Measurements from ENCODE around the gene PHACTR3. TPM values are rescaled to one million over a fixed set of nuclear protein-coding genes. Genes with fewer than 3 reads are reported as not detected.

The PHACTR3 gene
- total RNA-seq, 4 donors from 2014 or later: 5.4 to 15.9 (median 10.0) TPM

DNA sequence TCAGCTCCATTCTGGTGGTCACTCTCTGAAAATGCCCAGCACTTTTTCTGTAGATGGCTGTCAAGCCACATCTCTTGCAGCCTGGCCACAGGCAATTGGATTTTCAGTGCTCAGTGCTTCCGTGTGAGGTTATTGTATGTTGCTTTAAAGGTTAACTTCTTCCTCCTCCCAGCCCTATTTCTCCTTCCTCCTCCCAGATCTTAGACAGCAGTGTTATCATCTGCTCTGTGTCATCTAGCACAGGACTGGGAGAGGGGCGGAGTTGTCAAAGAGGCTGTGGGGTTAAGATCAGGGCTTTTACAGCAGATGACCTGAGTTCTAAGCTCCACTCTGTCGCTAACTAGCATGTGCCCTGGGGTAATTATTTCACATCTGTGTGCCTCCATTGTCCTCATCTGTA lies 129.0 kb downstream of the PHACTR3 start:
- no peaks in the 10 kb centered on the region for H3K4me1 ChIP-seq
- no peaks in the 10 kb centered on the region for H3K9me3 ChIP-seq
- 42 to 46% methylated on average over 3 of the region's 3 CpGs for WGBS, 2 donors
- H3K27me3 ChIP-seq: peaks cover 0 to 4% of the 10 kb centered on the region in 2 donors
- H3K27ac ChIP-seq: no peak overlapping the region
- TF ChIP-seq POLR2A (IDR thresholded peaks at IDR 0.05) (no peak), EP300 (IDR thresholded peaks at IDR 0.05) (no peak)
- TF ChIP-seq, protein P1, sequence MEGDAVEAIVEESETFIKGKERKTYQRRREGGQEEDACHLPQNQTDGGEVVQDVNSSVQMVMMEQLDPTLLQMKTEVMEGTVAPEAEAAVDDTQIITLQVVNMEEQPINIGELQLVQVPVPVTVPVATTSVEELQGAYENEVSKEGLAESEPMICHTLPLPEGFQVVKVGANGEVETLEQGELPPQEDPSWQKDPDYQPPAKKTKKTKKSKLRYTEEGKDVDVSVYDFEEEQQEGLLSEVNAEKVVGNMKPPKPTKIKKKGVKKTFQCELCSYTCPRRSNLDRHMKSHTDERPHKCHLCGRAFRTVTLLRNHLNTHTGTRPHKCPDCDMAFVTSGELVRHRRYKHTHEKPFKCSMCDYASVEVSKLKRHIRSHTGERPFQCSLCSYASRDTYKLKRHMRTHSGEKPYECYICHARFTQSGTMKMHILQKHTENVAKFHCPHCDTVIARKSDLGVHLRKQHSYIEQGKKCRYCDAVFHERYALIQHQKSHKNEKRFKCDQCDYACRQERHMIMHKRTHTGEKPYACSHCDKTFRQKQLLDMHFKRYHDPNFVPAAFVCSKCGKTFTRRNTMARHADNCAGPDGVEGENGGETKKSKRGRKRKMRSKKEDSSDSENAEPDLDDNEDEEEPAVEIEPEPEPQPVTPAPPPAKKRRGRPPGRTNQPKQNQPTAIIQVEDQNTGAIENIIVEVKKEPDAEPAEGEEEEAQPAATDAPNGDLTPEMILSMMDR (IDR thresholded peaks at IDR 0.05): no peak
- DNase-seq (ENCODE audit: low spot score in 2 of 2): no peak
- no peak overlapping the region for H3K4me3 ChIP-seq
- H3K36me3 ChIP-seq: no peaks in the 10 kb centered on the region

DNA sequence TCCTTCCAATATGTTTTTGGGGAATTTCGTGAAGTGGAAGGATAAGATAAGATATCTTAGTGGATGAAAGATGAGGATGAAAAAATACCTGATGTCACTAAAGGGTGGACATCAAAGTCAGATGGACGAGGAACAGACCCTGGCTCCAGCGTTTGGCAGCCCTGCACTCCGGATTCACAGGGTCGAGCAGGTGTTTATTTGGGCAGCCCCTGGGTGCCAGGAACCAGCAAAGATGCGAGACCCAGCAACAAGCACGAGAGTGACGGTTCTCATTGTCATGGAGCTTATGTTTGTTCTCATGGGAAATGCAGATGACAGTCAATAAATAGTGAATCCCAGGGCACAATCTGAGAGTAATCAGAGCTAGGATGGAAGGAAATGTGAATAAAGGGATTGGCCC lies 131.1 kb downstream of the PHACTR3 start:
- TF ChIP-seq, protein P1 (IDR thresholded peaks at IDR 0.05): no peak
- TF ChIP-seq EP300 (IDR thresholded peaks at IDR 0.05) (no peak), POLR2A (IDR thresholded peaks at IDR 0.05) (no peak)
- 64 to 66% methylated on average over 8 of the region's 8 CpGs for WGBS, 2 donors
- DNase-seq (ENCODE audit: low spot score in 2 of 2): no peak

DNA sequence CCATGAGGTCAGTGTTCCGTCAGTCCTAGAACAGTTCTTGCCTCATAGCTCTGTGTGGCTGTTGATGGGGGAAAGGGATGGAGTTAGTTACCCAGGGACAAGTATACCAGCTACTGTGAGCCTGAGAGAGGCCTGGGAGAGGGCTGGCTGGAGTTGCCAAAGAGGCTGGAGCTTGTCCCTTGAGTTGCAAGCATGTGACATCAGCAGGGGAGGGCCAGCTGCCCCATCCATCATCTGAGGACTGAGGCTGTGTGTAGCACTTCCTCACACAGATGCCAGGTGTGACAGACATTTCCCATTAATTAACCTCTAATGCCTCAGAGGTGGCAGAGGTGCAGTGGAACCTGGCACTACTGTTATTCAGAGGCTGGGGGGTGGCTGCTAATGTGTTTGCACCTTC lies 131.6 kb downstream of the PHACTR3 start:
- no peak for TF ChIP-seq EP300 (IDR thresholded peaks at IDR 0.05)
- TF ChIP-seq POLR2A (IDR thresholded peaks at IDR 0.05): no peak
- TF ChIP-seq, protein P1 (IDR thresholded peaks at IDR 0.05): no peak
- peaks cover 0 to 7% of the 10 kb centered on the region in 2 donors for H3K27me3 ChIP-seq
- WGBS, 2 donors: 67 to 75% methylated on average over 1 of the region's 1 CpG

More for the DNA sequence above, 131.1 kb downstream of the PHACTR3 start:
- Histone ChIP-seq H3K4me3 (no peak overlapping the region), H3K4me1 (no peaks in the 10 kb centered on the region), H3K27me3 (peaks cover 0 to 7% of the 10 kb centered on the region in 2 donors), H3K9me3 (no peaks in the 10 kb centered on the region), H3K36me3 (no peaks in the 10 kb centered on the region), H3K27ac (no peak overlapping the region)

DNA sequence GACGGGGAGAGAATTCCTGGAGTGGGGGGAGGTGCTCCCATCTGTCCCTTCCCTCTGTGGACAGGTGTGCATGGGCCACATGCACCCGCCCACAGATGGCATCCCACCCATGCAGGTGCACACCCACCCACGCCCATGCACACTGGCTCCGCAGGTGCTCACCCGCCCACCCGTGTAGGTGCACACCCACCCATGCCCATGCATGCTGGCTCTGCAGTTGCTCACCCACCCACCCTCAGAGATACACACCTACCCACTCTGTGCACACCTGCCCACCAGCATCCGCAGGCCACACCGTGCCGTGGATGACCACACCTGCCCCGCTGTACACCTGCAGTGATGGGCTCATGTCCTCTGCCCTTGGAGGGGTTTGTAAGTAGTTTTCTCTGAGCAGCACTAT lies 132.0 kb downstream of the PHACTR3 start:
- Histone ChIP-seq H3K27me3 (peaks cover 0 to 7% of the 10 kb centered on the region in 2 donors), H3K9me3 (no peaks in the 10 kb centered on the region), H3K4me3 (no peak overlapping the region), H3K4me1 (no peaks in the 10 kb centered on the region), H3K27ac (no peak overlapping the region), H3K36me3 (no peaks in the 10 kb centered on the region)
- WGBS, 2 donors: 86 to 88% methylated on average over 10 of the region's 10 CpGs
- no peak for DNase-seq (ENCODE audit: low spot score in 2 of 2)
- TF ChIP-seq EP300 (IDR thresholded peaks at IDR 0.05) (no peak), POLR2A (IDR thresholded peaks at IDR 0.05) (no peak)
- TF ChIP-seq, protein P1 (IDR thresholded peaks at IDR 0.05): no peak

More for the DNA sequence above, 131.6 kb downstream of the PHACTR3 start:
- Histone ChIP-seq H3K4me3 (no peak overlapping the region), H3K4me1 (no peaks in the 10 kb centered on the region), H3K36me3 (no peaks in the 10 kb centered on the region), H3K9me3 (no peaks in the 10 kb centered on the region), H3K27ac (no peak overlapping the region)
- DNase-seq (ENCODE audit: low spot score in 2 of 2): no peak

DNA sequence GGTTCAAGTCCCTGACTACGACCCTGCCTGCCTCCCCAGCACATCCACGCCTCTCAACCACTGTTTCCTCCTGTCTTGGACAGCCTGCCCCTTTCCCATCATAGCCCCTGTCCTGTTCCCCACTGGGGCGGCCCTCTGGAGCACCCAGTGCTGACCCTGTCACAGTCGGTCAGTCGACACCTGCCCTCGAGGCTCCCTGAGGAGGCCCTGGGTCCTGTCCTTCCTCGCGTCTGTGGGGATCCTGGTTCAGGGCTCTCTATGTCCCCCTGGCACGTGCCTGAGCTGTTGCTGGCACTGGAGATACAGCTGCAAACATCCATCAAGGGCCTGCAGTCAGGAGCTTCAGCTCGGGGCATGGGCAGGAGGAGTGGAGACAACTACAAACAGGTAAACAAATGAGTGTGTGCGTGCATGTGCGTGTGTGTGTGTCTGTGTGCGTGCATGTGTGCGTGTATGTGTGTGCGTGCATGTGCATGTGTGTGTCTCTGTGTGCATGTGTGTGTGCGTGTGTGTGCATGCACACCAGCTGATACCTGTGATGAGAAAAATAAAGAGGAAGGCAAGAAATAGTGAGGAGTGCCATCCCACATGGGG lies 132.8 kb downstream of the PHACTR3 start:
- no peak overlapping the region for H3K4me3 ChIP-seq
- TF ChIP-seq, protein P1 (IDR thresholded peaks at IDR 0.05): no peak
- no peak for TF ChIP-seq POLR2A (IDR thresholded peaks at IDR 0.05)
- no peak for TF ChIP-seq EP300 (IDR thresholded peaks at IDR 0.05)
- DNase-seq (ENCODE audit: low spot score in 2 of 2): no peak
- H3K27me3 ChIP-seq: peaks cover 0 to 7% of the 10 kb centered on the region in 2 donors
- H3K27ac ChIP-seq: no peak overlapping the region
- WGBS, 2 donors: 70 to 73% methylated on average over 16 of the region's 16 CpGs
- H3K36me3 ChIP-seq: no peaks in the 10 kb centered on the region
- no peaks in the 10 kb centered on the region for H3K4me1 ChIP-seq
- no peaks in the 10 kb centered on the region for H3K9me3 ChIP-seq

All from tibial nerve (tissue), 4 donors.